HG03064 (cell line): ENCODE data around the gene GRIK4.

ENCODE experiments used
- ATAC-seq: cut with Tn5 transposase; IDR thresholded peaks from one replicate; pipeline ENCODE4 v1.9.1; 2021; ENCODE audit warnings: low read depth; ENCODE audit not compliant: unreplicated experiment

Gene GRIK4

DNA sequence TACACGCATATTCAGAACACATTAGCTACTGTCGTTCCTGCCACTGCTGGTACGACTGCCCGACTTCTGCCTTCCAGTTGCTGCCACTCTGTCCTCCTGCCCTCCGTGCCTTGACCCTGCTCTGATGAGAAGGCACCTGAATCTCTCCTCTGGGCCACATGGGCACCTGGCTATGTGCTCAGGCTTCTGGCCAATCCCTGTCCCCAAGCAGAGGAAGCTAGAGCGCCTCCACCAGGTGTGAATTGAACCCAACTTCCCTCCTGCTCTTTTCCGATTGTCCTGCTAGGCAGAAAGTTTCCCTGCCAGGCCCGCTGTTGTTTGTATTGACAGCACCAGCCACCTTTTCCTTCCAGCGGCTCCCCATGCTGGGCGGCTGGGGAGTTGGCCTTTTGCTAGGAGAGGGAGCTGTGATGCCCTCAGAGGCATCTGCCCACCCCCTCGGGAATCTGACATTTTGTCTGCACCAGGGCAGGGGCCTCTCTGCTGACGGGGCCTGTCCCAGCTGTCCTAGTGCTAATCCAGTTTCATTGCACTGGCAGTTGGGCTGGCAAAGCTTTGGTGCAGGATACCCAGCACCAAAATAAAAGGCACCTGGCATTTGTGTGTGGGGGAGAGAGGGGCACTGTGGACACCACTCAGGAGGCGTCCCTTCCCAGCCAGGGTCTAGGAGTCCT is 118.0 kb downstream of the GRIK4 start:
- ATAC-seq = no peak

DNA sequence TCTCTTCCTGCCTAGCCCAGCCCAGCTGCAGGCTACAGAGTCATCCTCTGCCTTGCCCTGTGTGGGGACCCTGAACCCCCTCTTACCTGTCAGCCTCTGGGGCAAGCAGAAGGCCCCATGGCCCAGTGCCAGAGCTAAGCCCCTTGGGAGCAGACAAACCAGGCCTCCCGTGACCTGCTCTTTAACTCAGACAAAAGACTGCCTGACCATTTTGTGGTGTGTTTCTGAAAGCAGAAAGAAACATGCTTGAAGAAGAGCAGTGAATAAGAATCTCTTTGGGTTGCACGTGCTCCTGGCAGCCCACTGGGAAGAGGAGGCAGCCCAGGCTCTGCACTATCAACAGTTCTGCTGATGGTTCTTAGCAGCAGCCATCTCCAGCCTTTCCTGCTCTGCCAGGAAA is 118.6 kb downstream of the GRIK4 start:
- no peak for ATAC-seq

DNA sequence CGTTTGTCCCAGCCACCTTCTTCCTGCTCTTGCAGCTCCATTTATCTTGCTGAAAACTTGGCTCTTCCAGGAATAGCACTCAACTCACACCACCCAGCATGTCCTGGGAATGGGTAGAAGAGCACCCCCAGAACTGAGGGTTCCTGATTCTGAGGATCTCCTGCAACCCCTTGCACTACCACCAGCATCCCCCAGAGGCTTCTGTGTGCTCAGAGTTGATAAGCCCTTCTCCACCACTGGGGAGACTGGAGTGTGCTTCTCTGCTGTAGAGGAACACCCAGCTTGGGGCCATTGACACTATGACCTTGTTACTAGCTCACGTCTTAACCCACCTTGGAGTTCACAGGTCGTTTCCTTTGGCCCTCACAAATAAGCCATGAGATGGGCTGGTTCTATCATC is 121.0 kb downstream of the GRIK4 start:
- no peak for ATAC-seq

DNA sequence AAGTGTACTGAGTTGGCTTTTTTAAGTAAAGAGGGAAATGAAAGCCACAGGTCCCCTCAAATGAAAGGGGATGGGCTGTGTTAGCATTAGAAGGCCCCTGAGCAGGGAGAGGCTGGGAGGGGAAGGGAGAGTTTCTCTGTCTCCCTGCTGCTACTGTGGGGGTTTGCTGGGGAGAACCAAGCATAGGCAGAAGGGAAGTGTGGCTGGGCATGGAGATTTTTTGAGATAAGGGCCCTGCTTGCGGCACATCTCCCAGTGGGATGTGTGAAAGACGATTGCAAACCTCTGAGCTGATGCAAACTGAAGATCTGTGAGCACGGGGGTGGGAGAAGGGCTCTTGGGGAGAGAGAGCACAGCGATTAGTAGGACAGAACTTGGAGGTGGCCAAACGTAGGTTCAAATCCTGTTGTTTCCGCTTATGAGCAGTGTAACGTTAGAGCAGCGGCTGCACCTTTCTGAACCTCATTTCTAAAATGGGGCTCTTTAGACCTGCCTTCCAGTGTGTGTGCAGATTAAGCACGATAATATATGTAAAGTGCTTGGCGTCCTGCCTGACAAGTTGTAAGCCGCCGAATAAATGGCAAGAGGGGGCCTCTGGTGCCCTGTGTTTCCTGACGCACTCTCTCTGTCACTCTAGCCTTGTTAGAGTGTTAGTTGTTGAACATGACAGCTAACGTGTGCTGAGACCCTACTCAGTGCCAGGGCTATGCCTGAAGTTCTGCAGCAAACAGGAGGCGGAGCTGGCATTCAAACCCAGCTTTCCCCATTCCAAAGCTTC is 122.3 kb downstream of the GRIK4 start:
- ATAC-seq = no peak

DNA sequence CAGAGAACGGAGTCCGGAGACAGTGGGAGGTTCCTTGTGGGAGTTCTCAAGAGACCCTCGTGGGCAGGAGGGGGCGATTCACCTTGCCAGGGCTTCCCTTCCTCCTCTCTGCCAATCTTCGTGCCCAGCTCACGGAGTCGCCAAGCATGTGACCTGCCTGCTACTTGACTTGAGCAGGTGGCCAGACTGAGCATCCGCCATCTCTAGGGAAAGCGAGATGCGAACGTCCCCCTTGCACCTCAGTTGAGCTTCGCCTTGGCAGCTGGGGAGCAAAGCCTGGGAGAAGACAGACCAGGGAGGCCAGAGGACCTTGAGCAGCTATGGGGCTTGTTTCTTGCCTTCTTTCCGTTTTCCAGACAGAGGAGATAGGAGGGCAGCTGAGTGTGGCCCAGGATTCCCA is 123.2 kb downstream of the GRIK4 start:
- no peak for ATAC-seq

DNA sequence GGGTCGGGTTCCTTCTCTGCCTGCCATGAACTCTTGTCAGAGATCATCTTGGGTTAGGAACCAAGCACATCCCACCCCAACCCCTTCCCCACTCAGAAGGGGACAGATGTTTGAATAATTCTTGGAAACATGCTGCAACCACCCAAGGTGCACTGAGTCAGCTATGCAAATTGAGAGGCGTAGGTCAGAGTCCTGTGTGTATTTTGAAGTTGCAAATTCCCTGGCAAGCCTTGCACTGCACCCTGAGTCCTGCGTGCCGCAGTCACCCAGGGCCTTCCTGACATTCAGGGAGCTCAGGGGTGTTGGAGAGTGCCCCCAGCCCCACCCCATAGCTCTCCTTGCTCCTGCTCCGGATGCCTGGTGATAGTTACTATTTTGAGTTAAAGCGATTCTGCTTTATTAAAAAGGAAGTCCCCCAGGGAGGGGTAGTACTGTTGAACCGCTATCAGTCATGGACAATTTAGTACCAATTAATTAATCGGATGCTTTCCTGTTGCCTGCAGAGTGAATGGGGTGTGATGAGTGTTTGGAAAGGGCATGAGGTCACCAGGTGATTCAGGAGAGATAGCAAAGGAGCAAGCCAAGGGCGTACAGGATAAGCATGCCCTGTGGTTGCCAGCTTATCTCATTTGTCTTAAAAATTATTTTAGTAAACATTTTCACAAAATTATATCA is 123.7 kb downstream of the GRIK4 start:
- ATAC-seq = no peak

DNA sequence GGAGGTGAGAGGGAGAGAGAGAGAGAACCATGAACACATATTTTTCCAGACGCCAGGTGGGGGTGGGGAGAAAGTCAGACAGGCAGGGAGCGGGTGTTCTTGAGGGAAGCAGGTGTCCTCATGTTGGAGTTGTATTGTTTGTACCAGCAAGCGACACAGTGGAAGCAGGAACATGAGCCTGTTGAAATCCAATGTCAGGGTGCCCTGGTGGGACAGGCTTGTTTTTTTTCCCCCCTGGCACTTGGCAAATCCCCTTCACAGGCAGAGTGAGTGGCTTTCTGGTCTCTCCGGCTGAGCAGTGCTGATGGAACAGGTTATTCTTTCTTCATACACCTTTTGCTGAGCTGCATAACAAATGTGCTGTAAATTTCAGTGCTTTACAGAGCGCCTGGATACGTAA is 125.6 kb downstream of the GRIK4 start:
- no peak for ATAC-seq

DNA sequence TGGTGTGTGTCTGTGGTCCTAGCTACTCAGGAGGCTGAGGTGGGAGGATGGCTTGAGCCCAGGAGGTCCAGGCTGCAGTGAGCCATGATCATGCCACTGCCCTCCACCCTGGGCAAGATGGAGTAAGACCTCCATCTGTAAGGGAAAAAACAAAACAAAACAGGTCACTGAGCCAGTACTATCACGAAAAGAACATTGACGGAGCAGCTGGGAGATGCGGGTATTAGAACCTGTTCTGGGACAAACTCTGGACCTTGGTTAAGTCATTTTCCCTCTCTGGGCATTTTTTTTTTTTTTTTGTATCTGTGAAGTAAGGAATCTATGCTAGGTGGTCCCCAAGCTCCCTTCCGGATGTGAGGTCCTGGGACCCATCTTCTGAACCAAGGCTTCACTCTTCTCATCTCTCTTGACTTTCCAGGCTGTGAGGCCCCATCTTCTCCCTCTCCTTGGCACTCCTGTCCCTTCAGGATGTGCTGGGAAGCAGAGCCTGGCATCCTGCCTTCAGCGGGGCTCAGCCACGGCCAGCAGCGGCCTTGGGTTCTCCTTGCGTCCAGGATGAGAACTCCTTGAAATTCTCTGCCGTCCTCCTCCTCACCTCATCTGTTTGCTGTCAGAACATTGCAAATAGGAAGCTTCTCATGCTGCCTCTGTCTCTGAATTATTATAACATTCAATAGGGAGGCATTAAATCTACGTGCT is 130.8 kb downstream of the GRIK4 start:
- ATAC-seq = no peak

DNA sequence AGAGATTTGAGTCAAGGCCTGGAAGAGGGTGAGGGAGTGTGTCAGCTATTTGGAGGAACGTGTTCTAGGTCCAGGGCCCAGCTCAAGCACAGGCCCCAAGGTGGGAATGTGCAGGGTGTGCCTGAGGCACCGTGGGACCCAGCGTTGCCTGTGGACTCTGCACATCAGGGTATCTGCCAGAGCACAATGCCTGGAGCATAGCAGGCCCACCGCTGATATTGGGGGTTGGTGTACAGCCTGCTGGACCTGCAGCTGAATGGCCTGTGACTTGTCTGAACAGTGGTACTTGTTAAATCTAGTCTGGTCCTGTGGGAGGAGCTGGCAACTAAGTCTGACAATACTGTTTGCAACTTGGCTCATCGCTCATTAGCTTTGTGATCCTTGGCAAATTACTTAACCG is 131.7 kb downstream of the GRIK4 start:
- ATAC-seq = no peak

DNA sequence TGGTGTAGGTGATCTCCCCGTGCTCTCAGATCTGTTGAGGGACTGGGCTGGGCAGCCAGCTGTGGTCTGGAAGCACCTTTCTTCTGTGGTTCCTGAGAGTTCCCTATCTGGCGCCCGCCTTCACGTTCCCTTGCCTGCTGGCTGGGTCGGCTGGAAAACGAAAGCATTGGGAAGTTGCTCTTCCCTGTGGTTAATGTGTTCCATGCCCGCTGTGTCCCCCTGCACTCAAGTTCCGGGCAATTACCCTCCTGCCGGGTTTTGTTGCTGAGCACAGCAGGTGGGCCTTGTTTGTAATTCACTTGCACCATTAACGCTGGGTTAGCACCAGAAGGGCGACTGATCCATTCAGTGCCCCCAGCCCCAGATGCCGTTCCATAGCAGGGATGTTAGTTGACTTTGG is 134.1 kb downstream of the GRIK4 start:
- ATAC-seq = no peak

DNA sequence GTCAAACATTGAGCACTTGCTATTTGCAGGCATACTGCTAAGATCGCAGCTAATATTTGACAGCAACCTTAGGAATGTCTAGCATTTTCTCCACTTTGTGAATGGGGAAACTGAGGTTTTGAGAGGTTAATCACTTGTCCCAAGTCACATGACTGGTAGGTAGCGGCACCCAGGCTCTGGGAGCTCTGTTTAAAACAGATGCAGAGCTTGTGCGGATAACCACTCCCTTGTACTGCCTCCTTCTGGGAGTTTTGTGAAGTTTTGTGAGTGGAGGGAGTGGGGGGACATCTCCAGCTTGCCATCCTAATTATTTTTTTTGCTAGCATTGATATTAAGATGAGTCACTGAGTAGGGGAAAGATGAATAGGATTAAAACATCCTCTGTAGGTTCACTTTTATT is 134.7 kb downstream of the GRIK4 start:
- no peak for ATAC-seq

DNA sequence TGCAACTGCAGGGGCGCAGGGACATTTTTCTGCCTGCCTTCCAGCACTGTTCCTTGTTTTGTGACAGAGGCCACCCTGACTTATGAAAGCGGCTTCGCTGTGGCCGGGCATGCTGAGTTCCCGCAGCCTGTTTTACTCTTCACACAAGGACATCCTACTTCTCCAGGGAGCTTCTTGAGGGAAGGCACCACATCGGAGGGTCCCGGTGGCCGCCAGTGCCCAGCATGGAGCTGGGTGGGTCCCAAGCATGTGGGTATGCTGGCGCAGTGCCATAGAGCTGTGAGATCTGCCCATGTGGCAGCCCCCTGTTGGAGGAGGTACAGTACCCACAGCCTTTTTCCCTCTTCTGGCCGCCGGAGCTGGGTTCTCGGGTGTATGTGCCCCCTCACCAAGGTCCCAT is 136.1 kb downstream of the GRIK4 start:
- ATAC-seq = no peak

DNA sequence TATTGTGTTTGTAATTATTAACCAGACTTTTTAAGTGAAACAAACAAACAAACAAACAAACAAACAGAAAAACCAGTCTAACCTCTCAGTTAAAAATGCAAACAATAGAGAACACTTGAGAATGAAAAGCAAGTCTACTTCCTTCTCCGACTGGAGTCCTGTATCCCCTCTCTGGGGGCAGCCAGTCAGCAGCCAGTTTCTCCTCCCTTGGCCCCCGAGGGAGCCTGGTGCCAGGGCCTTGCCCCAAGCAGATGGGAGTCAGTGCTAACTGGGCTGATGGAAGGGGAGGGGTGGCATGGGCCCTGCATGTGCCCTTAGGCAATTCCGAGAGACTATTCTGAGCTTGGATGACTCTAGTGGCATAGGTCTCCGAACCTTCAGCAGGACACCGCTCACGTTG is 137.2 kb downstream of the GRIK4 start:
- no peak for ATAC-seq

DNA sequence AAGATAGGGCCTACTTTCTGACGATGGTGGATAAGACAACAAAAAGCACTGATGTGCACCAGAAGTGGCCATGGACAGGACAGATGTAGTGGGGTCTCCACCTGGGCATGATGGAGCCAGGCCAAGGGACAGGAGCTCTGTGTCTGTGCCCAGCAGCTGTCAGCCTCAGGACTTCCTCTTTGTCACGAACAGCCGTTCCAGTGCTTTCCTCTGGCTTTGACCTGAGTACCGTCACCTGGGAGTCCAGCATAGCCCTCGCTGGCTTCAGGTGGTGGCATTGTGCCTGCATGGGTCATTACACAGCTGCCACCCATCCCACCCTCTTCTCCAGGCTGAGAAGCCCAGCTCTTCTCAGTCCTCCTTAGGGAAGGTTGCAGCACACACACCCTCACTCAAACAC is 137.8 kb downstream of the GRIK4 start:
- ATAC-seq = no peak

DNA sequence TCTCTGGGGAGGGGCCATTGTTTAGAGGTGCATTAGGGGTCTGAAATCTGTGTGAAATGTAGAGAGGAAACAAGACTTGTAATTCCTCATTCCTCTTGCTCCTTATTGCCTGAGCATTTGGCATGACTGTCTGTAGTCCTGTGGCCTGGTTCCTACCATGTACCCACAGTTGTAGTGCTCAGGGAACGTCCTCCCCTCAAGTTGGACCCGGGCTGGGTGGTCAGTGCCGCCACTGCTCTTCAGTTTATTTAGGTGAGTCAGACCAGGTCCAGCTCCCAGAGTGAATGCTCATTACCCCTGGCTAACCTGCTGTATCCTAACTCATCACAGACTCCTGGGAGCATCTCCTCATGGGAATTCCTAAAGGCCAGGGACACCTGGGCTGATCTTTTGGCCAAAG is 139.8 kb downstream of the GRIK4 start:
- no peak for ATAC-seq

DNA sequence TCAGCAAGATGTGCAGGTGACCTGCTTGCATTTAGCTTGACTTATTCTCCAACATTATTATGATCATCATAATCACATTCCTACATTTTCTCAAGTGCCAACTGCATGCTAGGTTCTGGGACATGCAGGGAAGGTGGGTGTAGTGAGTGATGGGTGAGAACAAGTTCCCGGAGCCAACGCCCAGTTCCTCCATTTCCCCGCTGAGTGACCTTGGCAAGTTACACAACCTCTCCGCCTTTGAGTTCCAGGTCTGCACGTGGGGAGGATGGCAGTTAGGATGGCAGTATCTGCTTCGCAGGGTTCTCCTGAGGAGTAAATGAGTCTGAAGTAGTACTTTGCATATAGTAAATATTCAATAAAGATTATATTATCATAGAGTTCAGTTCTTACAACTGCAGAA is 140.3 kb downstream of the GRIK4 start:
- ATAC-seq = no peak

DNA sequence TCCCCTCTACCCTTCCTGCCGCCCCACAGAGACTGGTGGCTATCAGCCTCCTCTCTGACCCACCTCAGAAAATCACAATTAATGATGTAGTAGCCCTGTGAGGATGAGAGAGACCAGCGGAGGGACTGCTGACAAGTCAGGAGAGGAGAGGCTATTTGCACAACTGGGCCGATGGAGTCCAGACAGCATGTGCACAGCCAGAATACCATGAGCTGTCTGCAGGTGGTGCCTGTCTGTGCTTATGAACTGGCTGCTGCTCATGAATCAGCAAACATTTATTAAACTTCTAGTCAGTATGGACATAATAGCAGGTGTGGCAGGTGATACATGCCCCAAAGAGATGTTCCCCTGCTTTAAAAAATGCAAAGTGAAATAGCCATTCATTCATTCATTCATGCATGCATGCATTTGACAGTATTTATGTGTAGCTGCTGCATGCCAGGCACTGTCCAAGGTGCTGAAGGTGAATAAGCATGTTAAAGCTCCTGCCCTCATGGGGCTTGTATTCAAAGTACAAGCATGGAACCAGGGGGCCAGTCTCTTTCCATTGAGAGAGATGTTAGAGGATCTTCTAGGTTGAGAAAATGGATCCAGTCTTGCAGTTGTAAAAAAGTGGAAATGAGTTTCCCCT is 141.3 kb downstream of the GRIK4 start:
- ATAC-seq = no peak

DNA sequence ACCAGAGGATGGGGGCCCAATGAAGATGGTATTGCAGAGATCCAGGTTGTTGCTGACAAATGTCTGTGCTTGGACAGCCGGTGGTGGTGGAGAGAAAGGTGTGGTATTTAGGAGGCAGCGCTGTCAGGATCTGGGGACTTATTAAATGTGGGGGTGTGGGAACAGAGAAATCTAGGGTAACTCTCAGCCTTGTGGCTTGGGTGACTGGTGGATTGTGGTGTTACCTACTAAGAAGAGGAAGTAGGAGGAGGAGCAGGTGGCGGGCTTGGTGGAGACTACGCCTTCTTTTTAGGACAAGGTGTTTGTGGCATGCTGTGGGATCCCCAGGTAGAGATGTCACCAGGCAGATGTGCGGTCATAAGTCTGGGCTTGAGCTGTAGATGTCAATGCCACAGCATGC is 144.0 kb downstream of the GRIK4 start:
- ATAC-seq = no peak

DNA sequence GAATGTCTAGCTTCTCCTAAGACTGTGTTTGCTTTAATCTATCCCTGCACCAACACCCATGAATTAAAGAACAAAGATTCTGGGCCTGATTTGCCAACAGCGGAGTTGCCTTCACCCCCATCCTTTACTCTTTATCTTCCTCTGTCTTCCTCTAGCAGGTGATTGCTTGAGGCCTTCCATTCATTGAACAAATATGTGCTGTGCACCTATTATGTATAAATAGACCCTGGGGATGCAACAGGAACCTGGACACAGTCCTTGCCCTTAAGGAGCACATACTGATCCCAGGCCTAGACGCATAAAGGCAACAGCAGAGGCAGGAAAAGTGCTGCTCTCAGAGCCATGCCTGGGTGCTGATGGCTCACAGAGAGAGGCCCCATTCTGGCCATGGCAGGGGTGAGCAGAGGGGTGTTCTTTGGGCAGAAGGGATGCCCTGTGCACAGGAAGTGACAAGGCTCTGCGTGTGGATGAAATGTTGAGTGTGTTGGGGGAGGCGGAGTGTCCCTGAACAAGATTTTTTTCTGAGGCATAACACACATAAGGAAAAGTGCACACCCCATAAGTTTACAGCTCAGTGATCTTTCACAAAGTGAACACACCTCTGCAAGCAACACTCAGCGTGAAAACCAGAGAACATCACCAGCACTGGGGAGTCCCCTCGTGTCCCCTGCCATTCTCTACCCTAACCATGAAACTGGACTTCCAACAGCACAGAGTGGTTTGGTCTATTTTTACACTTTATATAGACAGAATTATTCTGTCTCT is 145.9 kb downstream of the GRIK4 start:
- ATAC-seq = peak; percentile 58

DNA sequence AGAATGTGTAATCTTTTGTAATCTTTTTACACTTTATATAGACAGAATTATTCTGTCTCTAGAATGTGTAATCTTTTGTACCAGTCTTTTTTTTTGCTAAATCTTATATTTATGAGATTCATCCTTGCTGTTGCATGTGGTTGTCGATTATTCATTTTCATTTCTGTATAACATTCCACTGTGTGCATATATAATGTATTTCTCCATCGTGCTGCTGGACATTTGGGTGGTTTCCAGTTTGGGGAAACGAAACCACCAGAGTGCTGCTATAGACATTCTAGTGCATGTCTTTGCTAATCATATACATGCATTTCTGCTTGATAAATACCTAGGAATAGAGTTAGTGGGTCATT is 146.5 kb downstream of the GRIK4 start:
- peak; percentile 38 for ATAC-seq
